Uterus (tissue), 2 donors: Measurements from ENCODE around the gene SMOC2.

ENCODE experiments used
- POLR2A ChIP-seq, 2 donors: fragments of 450-650 bp; IDR thresholded peaks; one replicate each; pipeline ENCODE4 v1.6.1; 2016; ENCODE audit warnings: antibody characterized with exemption in 2 of 2, mild to moderate bottlenecking in 1 of 2, moderate library complexity in 1 of 2
- TF ChIP-seq, protein P1 (sequence below), 4 experiments: fragments of 200-600 bp in 2 of 4; fragments of 450-650 bp in 2 of 4; sonication (generic) in 2 of 4; IDR thresholded peaks; one replicate each; pipeline ENCODE4 v1.5.1; 2016 to 2019; ENCODE audit warnings: antibody characterized with exemption in 4 of 4, mild to moderate bottlenecking in 2 of 4, moderate library complexity in 1 of 4

DNA sequence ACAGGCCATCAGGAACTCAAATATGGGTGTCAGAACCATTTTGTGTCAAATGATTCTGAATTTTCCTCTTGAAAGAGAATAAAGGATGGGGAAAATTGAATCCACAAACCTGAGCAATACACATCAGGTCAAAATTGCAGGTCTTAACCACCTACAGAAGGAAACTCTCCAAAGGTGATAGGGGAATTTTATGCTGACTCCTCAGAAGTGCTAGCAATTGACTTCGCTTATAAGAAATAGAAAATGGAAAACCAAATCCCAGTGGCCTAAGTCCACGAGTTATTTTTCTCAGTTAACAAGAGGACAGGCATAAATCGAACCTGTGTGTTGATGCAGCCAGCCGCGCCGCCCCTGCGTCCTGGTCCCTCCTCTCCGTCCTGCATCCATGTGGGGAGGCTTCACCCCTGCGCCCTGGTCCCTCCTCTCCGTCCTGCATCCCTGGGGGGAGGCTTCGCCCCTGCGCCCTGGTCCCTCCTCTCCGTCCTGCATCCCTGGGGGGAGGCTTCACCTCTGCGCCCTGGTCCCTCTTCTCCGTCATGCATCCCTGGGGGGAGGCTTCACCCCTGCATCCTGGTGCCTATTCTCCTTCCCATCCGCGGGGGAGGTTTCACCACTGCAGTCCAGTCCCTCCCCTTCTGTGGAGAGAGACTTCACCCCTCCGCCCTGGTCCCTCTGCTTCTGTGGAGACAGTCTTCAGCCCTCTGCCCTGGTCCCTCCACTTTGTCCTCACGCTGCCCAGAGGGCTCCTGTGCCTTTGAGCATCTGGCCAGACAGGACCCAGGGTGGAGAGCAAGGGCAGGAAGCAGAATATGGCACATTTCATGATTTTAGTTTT lies 230.3 kb downstream of the SMOC2 start:
- TF ChIP-seq, protein P1, sequence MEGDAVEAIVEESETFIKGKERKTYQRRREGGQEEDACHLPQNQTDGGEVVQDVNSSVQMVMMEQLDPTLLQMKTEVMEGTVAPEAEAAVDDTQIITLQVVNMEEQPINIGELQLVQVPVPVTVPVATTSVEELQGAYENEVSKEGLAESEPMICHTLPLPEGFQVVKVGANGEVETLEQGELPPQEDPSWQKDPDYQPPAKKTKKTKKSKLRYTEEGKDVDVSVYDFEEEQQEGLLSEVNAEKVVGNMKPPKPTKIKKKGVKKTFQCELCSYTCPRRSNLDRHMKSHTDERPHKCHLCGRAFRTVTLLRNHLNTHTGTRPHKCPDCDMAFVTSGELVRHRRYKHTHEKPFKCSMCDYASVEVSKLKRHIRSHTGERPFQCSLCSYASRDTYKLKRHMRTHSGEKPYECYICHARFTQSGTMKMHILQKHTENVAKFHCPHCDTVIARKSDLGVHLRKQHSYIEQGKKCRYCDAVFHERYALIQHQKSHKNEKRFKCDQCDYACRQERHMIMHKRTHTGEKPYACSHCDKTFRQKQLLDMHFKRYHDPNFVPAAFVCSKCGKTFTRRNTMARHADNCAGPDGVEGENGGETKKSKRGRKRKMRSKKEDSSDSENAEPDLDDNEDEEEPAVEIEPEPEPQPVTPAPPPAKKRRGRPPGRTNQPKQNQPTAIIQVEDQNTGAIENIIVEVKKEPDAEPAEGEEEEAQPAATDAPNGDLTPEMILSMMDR (IDR thresholded peaks at IDR 0.05), result no peak
- no peak for TF ChIP-seq POLR2A (IDR thresholded peaks at IDR 0.05)
